Esophagus squamous epithelium (tissue), 4 donors: Measurements from ENCODE around the gene PLEKHA4.
"Not testable (repeated sequence)": the region's sequence is repeated elsewhere in the genome, so short reads cannot be mapped to it uniquely, and the experiment has no call there.

ENCODE experiments used
- CTCF ChIP-seq, 6 experiments: fragments of 450-650 bp in 4 of 6; fragments of 200-600 bp in 2 of 6; sonication (generic) in 2 of 6; IDR thresholded peaks; one replicate each; pipeline ENCODE4 v1.5.1; 2016 to 2019; ENCODE audit warnings: antibody characterized with exemption in 6 of 6, mild to moderate bottlenecking in 4 of 6, moderate library complexity in 4 of 6
- POLR2A ChIP-seq, 4 donors: fragments of 450-650 bp; IDR thresholded peaks; one replicate each; pipeline ENCODE4 v1.6.1; 2017; ENCODE audit warnings: antibody characterized with exemption in 4 of 4, mild to moderate bottlenecking in 4 of 4, moderate library complexity in 3 of 4

- not testable (repeated sequence) for TF ChIP-seq CTCF, POLR2A (IDR thresholded peaks at IDR 0.05)
These were observed 33.9 kb upstream of the PLEKHA4 start for GRCh38 chr19:48902291-48902690.
